ENCODE results near the gene DEPDC4. TPM values are rescaled to one million over a fixed set of nuclear protein-coding genes. Genes with fewer than 3 reads are reported as not detected.

DEPDC4 gene
- total RNA-seq, 2 experiments from 2014 or later: 1.4 to 4.1 TPM

DNA sequence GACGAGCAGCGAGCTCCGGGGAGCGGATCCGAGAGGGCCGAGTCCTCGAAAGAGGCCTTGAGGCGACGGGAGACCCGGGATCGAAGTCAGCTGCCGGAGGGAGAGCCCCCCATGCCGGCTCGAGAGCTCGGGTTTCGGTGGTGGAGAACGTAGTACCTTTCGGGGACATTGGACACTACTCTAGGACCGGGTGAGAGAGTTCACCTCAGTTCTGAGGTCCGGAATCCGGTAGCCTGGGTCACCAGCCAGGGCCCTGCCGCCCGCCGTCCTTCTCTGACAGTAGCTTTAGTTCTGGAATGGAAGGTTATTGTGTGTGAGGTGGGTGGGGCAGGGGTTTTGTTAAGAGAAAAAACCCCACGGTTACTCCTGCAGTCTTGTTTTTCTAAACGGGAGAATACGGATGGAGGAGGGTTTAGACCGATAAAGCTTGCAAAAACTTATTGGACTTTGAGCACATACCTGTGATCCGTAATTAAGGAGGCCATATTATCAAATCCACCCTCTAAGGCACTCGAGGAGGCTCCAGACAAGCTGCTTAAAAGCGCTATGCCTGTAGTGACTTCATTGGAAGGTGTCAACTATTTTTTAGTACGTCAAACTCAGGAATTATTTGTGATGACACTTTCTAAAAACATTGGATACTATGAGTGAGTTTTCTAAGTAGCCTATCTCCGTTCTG is 863 bp upstream of the DEPDC4 start:
- Histone ChIP-seq H3K4me3 (ENCODE audit: low read depth, low read length, poor library complexity, severe bottlenecking) (peak overlapping the region; percentile 93), H3K4me1 (ENCODE audit: insufficient read depth, low read length, poor library complexity, severe bottlenecking) (peaks cover 23% of the 10 kb centered on the region), H2AFZ (ENCODE audit: low read length) (peak overlapping the region; percentile 73), H3K4me2 (ENCODE audit: low read length) (peak overlapping the region; percentile 81), H3K27ac (ENCODE audit: low read depth, low read length, poor library complexity, severe bottlenecking) (peak overlapping the region; percentile 45), H4K20me1 (ENCODE audit: insufficient read depth, low read length) (peaks cover 5% of the 10 kb centered on the region), H3K79me2 (ENCODE audit: insufficient read depth, low read depth, low read length) (peaks cover 35% of the 10 kb centered on the region), H3K36me3 (ENCODE audit: insufficient read depth, low read length) (no peaks in the 10 kb centered on the region), H3K9me3 (ENCODE audit: low read length) (no peaks in the 10 kb centered on the region), H3K9me2 (ENCODE audit: insufficient read depth, low read length) (no peaks in the 10 kb centered on the region)
- TF ChIP-seq, protein P1, sequence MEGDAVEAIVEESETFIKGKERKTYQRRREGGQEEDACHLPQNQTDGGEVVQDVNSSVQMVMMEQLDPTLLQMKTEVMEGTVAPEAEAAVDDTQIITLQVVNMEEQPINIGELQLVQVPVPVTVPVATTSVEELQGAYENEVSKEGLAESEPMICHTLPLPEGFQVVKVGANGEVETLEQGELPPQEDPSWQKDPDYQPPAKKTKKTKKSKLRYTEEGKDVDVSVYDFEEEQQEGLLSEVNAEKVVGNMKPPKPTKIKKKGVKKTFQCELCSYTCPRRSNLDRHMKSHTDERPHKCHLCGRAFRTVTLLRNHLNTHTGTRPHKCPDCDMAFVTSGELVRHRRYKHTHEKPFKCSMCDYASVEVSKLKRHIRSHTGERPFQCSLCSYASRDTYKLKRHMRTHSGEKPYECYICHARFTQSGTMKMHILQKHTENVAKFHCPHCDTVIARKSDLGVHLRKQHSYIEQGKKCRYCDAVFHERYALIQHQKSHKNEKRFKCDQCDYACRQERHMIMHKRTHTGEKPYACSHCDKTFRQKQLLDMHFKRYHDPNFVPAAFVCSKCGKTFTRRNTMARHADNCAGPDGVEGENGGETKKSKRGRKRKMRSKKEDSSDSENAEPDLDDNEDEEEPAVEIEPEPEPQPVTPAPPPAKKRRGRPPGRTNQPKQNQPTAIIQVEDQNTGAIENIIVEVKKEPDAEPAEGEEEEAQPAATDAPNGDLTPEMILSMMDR (conservative IDR thresholded peaks at IDR 0.05; ENCODE audit: low read length): no peak
- no peak for TF ChIP-seq EZH2phosphoT487 (IDR thresholded peaks at IDR 0.05; ENCODE audit: borderline replicate concordance, low read depth, low read length)
- intact Hi-C loops (cut with micrococcal nuclease; ENCODE audit: unreplicated experiment): loop anchor here (2.0 to 5.0 kb wide), 2 partner anchors 65 to 125 kb away; partner anchors contain the start of genes ACTR6 and BLTP3B
- CTCF ChIA-PET (ENCODE audit: unreplicated experiment): interaction anchor here (0.8 kb wide), 1 partner anchor 12 kb away, joined by 3 read pairs; no protein-coding TSS in a partner anchor
- POLR2A ChIA-PET: interaction anchor here (0.5 to 2.5 kb wide), 11 partner anchors 9 to 1673 kb away, joined by 3 to 12 read pairs (median 3); partner anchors contain the start of gene ACTR6
- DNase-seq (ENCODE audit: low spot score): no peak
- BruUV-seq (replicated peaks): no TSS peak

DNA sequence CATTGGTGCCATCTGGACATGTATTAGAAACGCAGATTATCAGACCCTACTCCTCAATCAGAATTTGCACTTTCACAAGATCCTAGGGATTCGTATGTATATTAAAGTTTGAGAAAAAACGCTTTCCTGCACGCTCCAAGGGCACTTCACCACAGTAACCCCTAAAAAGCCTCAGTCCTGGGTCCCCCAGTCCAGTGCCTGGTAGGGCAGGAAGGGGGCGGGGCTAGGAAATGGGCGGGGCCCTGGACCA is 369 bp downstream of the DEPDC4 start:
- Histone ChIP-seq H4K20me1 (ENCODE audit: insufficient read depth, low read length) (peaks cover 5% of the 10 kb centered on the region), H3K36me3 (ENCODE audit: insufficient read depth, low read length) (no peaks in the 10 kb centered on the region), H3K9me3 (ENCODE audit: low read length) (no peaks in the 10 kb centered on the region), H3K79me2 (ENCODE audit: insufficient read depth, low read depth, low read length) (peaks cover 29% of the 10 kb centered on the region), H2AFZ (ENCODE audit: low read length) (peak overlapping the region; percentile 73), H3K4me2 (ENCODE audit: low read length) (peak overlapping the region; percentile 81), H3K27ac (ENCODE audit: low read depth, low read length, poor library complexity, severe bottlenecking) (peak overlapping the region; percentile 45), H3K4me3 (ENCODE audit: low read depth, low read length, poor library complexity, severe bottlenecking) (peak overlapping the region; percentile 93), H3K9me2 (ENCODE audit: insufficient read depth, low read length) (no peaks in the 10 kb centered on the region), H3K4me1 (ENCODE audit: insufficient read depth, low read length, poor library complexity, severe bottlenecking) (peaks cover 23% of the 10 kb centered on the region)
- POLR2A ChIA-PET: interaction anchor here (0.8 to 2.5 kb wide), 6 partner anchors 10 to 148 kb away, joined by 3 to 12 read pairs (median 4); partner anchors contain the start of gene ACTR6
- no peak for TF ChIP-seq EZH2phosphoT487 (IDR thresholded peaks at IDR 0.05; ENCODE audit: borderline replicate concordance, low read depth, low read length)
- TF ChIP-seq, protein P1 (conservative IDR thresholded peaks at IDR 0.05; ENCODE audit: low read length): no peak
- DNase-seq (ENCODE audit: low spot score): no peak
- CTCF ChIA-PET (ENCODE audit: unreplicated experiment): no interaction called here
- intact Hi-C loops (cut with micrococcal nuclease; ENCODE audit: unreplicated experiment): loop anchor here (2.0 to 5.0 kb wide), 2 partner anchors 64 to 124 kb away; partner anchors contain the start of genes ACTR6 and BLTP3B
- no TSS peak for BruUV-seq (replicated peaks)
